ENCODE data around the gene KLC4. TPM values are rescaled to one million over a fixed set of nuclear protein-coding genes. Genes with fewer than 3 reads are reported as not detected.

KLC4 gene
- total RNA-seq, 1 donor from 2014 or later: 73.8 TPM

DNA sequence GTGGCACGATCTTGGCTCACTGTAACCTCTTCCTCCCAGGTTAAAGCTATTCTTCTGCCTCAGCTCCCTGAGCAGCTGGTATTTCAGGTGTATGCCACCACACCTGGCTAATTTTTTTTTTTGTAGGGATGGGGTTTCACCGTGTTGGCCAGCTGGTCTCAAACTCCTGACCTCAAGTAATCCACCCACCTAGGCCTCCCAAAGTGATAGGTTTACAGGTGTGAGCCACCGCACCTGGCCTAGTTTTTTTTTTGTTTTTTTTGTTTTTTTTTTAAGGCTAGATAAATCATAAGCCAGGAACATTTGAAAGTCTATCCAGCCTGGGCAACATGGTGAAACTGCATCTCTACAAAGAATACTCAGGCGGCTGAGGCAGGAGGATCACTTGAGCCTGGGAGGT lies 27.1 kb upstream of the KLC4 start:
- H3K36me3 Mint-ChIP-seq (ENCODE audit: insufficient read depth): peaks cover 22% of the 10 kb centered on the region
- no peaks in the 10 kb centered on the region for H3K4me1 Mint-ChIP-seq (ENCODE audit: low read depth)
- DNase-seq (ENCODE audit: low spot score, unreplicated experiment): no peak
- H3K27ac Mint-ChIP-seq: no peak overlapping the region
- no peaks in the 10 kb centered on the region for H3K9me3 Mint-ChIP-seq (ENCODE audit: low read depth)
- TF ChIP-seq, protein P1, sequence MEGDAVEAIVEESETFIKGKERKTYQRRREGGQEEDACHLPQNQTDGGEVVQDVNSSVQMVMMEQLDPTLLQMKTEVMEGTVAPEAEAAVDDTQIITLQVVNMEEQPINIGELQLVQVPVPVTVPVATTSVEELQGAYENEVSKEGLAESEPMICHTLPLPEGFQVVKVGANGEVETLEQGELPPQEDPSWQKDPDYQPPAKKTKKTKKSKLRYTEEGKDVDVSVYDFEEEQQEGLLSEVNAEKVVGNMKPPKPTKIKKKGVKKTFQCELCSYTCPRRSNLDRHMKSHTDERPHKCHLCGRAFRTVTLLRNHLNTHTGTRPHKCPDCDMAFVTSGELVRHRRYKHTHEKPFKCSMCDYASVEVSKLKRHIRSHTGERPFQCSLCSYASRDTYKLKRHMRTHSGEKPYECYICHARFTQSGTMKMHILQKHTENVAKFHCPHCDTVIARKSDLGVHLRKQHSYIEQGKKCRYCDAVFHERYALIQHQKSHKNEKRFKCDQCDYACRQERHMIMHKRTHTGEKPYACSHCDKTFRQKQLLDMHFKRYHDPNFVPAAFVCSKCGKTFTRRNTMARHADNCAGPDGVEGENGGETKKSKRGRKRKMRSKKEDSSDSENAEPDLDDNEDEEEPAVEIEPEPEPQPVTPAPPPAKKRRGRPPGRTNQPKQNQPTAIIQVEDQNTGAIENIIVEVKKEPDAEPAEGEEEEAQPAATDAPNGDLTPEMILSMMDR (IDR thresholded peaks at IDR 0.05; ENCODE audit: unreplicated experiment): no peak
- no peaks in the 10 kb centered on the region for H3K27me3 Mint-ChIP-seq
- no peak overlapping the region for H3K4me3 Mint-ChIP-seq (ENCODE audit: low read depth)

DNA sequence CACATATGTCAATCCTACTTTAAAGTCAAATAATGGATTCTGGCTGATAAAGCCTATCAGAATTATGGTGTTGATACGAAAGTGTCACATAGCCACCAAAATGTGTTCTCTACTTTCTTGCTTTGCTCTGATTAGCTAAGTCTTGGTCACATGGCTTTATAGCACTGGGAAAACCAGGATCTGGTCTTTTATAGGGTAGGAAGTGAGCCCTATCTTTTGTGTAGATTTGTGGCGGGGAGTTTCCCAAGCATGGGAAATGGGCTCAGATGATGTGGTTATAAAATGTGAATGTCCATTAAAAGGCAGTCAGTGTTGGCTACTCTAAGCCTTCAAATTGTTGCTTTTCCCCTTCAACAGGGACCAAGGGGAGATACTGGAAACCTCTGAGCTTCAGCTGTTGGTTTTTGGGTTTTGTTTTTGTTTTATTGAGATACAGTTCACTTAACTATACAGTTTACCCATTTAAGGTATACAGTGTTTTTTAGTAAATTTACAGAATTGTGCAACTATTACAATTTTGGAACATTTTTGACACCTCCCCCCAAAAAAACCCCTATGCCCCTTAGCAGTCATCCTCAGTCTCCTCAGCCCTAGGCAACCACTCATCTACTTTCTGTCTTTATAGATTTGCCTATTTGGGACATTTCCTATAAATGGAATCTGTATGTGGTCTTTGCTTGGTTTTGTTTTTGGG lies 25.8 kb upstream of the KLC4 start:
- Mint-ChIP-seq H3K9me3 (ENCODE audit: low read depth) (no peaks in the 10 kb centered on the region), H3K36me3 (ENCODE audit: insufficient read depth) (peaks cover 26% of the 10 kb centered on the region), H3K4me1 (ENCODE audit: low read depth) (no peaks in the 10 kb centered on the region), H3K27ac (no peak overlapping the region), H3K27me3 (no peaks in the 10 kb centered on the region), H3K4me3 (ENCODE audit: low read depth) (no peak overlapping the region)
- DNase-seq (ENCODE audit: low spot score, unreplicated experiment): no peak
- TF ChIP-seq, protein P1 (IDR thresholded peaks at IDR 0.05; ENCODE audit: unreplicated experiment): no peak

GRCh38 chr6:43034190-43034525 lies 25.3 kb upstream of the KLC4 start:
- peaks cover 26% of the 10 kb centered on the region for H3K36me3 Mint-ChIP-seq (ENCODE audit: insufficient read depth)
- no peak overlapping the region for H3K27ac Mint-ChIP-seq
- H3K9me3 Mint-ChIP-seq (ENCODE audit: low read depth): no peaks in the 10 kb centered on the region
- H3K4me1 Mint-ChIP-seq (ENCODE audit: low read depth): no peaks in the 10 kb centered on the region
- TF ChIP-seq, protein P1 (IDR thresholded peaks at IDR 0.05; ENCODE audit: unreplicated experiment): no peak
- H3K4me3 Mint-ChIP-seq (ENCODE audit: low read depth): no peak overlapping the region
- no peaks in the 10 kb centered on the region for H3K27me3 Mint-ChIP-seq
- no peak for DNase-seq (ENCODE audit: low spot score, unreplicated experiment)

GRCh38 chr6:43035495-43036194 lies 23.8 kb upstream of the KLC4 start:
- H3K4me1 Mint-ChIP-seq (ENCODE audit: low read depth): no peaks in the 10 kb centered on the region
- H3K9me3 Mint-ChIP-seq (ENCODE audit: low read depth): no peaks in the 10 kb centered on the region
- H3K27ac Mint-ChIP-seq: no peak overlapping the region
- TF ChIP-seq, protein P1 (IDR thresholded peaks at IDR 0.05; ENCODE audit: unreplicated experiment): no peak
- no peak overlapping the region for H3K4me3 Mint-ChIP-seq (ENCODE audit: low read depth)
- H3K27me3 Mint-ChIP-seq: no peaks in the 10 kb centered on the region
- H3K36me3 Mint-ChIP-seq (ENCODE audit: insufficient read depth): peaks cover 26% of the 10 kb centered on the region
- DNase-seq (ENCODE audit: low spot score, unreplicated experiment): no peak

GRCh38 chr6:43036712-43037111 lies 22.7 kb upstream of the KLC4 start:
- Mint-ChIP-seq H3K9me3 (ENCODE audit: low read depth) (no peaks in the 10 kb centered on the region), H3K27ac (no peak overlapping the region), H3K4me3 (ENCODE audit: low read depth) (no peak overlapping the region), H3K4me1 (ENCODE audit: low read depth) (no peaks in the 10 kb centered on the region), H3K27me3 (no peaks in the 10 kb centered on the region), H3K36me3 (ENCODE audit: insufficient read depth) (peaks cover 21% of the 10 kb centered on the region)
- no peak for DNase-seq (ENCODE audit: low spot score, unreplicated experiment)
- TF ChIP-seq, protein P1 (IDR thresholded peaks at IDR 0.05; ENCODE audit: unreplicated experiment): no peak
